HCT116 (cell line): ENCODE measurements around the gene PRKN.

ENCODE experiments used
- POLR2A ChIP-seq: IDR thresholded peaks from 2 replicates; pipeline ENCODE4 v1.7.0; 2011; ENCODE audit warnings: borderline replicate concordance; ENCODE audit not compliant: insufficient read depth, insufficient read length; ENCODE audit errors: extremely low read depth
- TF ChIP-seq, protein P1 (sequence below): IDR thresholded peaks from 2 replicates; pipeline ENCODE4 v1.6.1; 2011; ENCODE audit warnings: mild to moderate bottlenecking, low read length, moderate library complexity; ENCODE audit not compliant: insufficient replicate concordance; ENCODE audit errors: extremely low read depth

DNA sequence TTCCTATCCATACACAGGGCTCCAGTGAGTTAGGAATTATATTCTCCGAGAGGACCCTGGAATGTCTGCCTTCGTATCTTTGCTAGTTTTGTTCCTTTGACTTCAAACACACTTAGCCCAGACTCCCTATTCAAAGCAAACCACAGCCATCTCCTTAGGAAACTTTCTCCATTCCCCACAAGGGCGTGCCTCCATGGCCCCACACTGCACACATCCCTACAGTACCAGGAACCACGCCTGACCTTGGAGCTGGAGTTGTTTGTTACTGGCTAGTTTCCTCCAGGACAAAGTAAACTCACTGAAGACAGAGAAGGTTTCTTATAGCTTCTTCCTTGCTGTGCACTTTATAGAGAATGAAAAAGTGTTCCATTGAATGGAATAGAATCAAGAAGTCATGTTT, 1040.9 kb downstream of the PRKN start:
- TF ChIP-seq POLR2A, result no peak
- TF ChIP-seq, protein P1, sequence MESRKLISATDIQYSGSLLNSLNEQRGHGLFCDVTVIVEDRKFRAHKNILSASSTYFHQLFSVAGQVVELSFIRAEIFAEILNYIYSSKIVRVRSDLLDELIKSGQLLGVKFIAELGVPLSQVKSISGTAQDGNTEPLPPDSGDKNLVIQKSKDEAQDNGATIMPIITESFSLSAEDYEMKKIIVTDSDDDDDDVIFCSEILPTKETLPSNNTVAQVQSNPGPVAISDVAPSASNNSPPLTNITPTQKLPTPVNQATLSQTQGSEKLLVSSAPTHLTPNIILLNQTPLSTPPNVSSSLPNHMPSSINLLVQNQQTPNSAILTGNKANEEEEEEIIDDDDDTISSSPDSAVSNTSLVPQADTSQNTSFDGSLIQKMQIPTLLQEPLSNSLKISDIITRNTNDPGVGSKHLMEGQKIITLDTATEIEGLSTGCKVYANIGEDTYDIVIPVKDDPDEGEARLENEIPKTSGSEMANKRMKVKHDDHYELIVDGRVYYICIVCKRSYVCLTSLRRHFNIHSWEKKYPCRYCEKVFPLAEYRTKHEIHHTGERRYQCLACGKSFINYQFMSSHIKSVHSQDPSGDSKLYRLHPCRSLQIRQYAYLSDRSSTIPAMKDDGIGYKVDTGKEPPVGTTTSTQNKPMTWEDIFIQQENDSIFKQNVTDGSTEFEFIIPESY, result no peak
